Cardiac fibroblast (primary cell): ENCODE results near the gene SLC17A4.

Experiments used
- DNase-seq, 2 donors: peaks; one replicate each; pipeline versions ENCODE4 v3.0.0 to v3.0.0-alpha.2; 2010; ENCODE audit warnings: low read depth in 2 of 2
- H3K4me3 ChIP-seq, 2 donors: replicated peaks in 1 of 2; 1 replicate in 1 of 2; 2 replicates in 1 of 2; pipeline ENCODE4 v1.5.1; 2011; ENCODE audit warnings: low read depth in 2 of 2, low read length in 2 of 2, mild to moderate bottlenecking in 2 of 2, moderate library complexity in 1 of 2
- CTCF ChIP-seq: IDR thresholded peaks from one replicate; pipeline ENCODE4 v1.5.1; 2011; ENCODE audit warnings: low read depth, mild to moderate bottlenecking, low read length, inconsistent platforms

The SLC17A4 gene

GRCh38 chr6:25804804-25805203 is 50.3 kb downstream of the SLC17A4 start:
- no peak for DNase-seq
- H3K4me3 ChIP-seq, result no peak overlapping the region
- TF ChIP-seq CTCF, result no peak

GRCh38 chr6:25815194-25815593 is 60.7 kb downstream of the SLC17A4 start:
- TF ChIP-seq CTCF, result no peak
- DNase-seq, result no peak
- no peak overlapping the region for H3K4me3 ChIP-seq

- DNase-seq, result no peak
- no peak for TF ChIP-seq CTCF
Measured at GRCh38 chr6:25816252-25816651, 61.7 kb downstream of the SLC17A4 start.

GRCh38 chr6:25821341-25821740 is 66.8 kb downstream of the SLC17A4 start:
- no peak overlapping the region for H3K4me3 ChIP-seq
- no peak for DNase-seq
- TF ChIP-seq CTCF, result no peak

More at GRCh38 chr6:25816252-25816651, 61.7 kb downstream of the SLC17A4 start:
- H3K4me3 ChIP-seq, result no peak overlapping the region

GRCh38 chr6:25829375-25829774 is 74.8 kb downstream of the SLC17A4 start:
- no peak overlapping the region for H3K4me3 ChIP-seq
- no peak for TF ChIP-seq CTCF
- DNase-seq, result no peak

GRCh38 chr6:25830458-25830857 is 75.9 kb downstream of the SLC17A4 start:
- no peak for TF ChIP-seq CTCF
- no peak overlapping the region for H3K4me3 ChIP-seq
- DNase-seq, result no peak
